ENCODE measurements around the gene PPP4R2. TPM values are rescaled to one million over a fixed set of nuclear protein-coding genes. Genes with fewer than 3 reads are reported as not detected.

The PPP4R2 gene
- 100 to 1,000 TPM in 1 of 2 donors, 10 to 100 TPM in 1; 99.5 to 101 TPM for total RNA-seq

GRCh38 chr3:72996473-72997333 is at the start of gene PPP4R2:
PPP4R2 (plus strand) TSS chr3:72996811; CDS start chr3:72997038, 227 bp downstream.
- Mint-ChIP-seq H3K36me3 (ENCODE audit: insufficient read depth in 2 of 2) (peaks cover 10 to 27% of the 10 kb centered on the region in 2 donors), H3K27ac (peak within 1 kb of the TSS; percentile 90), H3K27me3 (ENCODE audit: low read depth) (no peaks in the 10 kb centered on the region), H3K9me3 (no peaks in the 10 kb centered on the region), H3K4me3 (peak within 1 kb of the TSS; percentile 92), H3K4me1 (ENCODE audit: low read depth) (peaks cover 40% of the 10 kb centered on the region)
- ATAC-seq (replicated peaks in 1 of 2) (peak; percentile 86 to 90), DNase-seq (peak; percentile 93 to 95)

- DNase-seq, result no peak
- Mint-ChIP-seq H3K9me3 (no peaks in the 10 kb centered on the region), H3K36me3 (ENCODE audit: insufficient read depth in 2 of 2) (no peaks in the 10 kb centered on the region), H3K27ac (no peak overlapping the region), H3K27me3 (ENCODE audit: low read depth) (no peaks in the 10 kb centered on the region), H3K4me3 (no peak overlapping the region), H3K4me1 (ENCODE audit: low read depth) (peaks cover 32% of the 10 kb centered on the region)
- ATAC-seq (replicated peaks in 1 of 2), result no peak
These were observed 48.7 kb upstream of the PPP4R2 start for GRCh38 chr3:72947715-72948490.

- Mint-ChIP-seq H3K4me3 (no peak overlapping the region), H3K27me3 (ENCODE audit: low read depth) (no peaks in the 10 kb centered on the region), H3K36me3 (ENCODE audit: insufficient read depth in 2 of 2) (no peaks in the 10 kb centered on the region), H3K27ac (no peak overlapping the region), H3K4me1 (ENCODE audit: low read depth) (peaks cover 32% of the 10 kb centered on the region), H3K9me3 (no peaks in the 10 kb centered on the region)
- ATAC-seq (replicated peaks in 1 of 2) (no peak), DNase-seq (no peak)
These were observed 47.6 kb upstream of the PPP4R2 start for GRCh38 chr3:72949016-72949415.

GRCh38 chr3:72950372-72950771 is 46.2 kb upstream of the PPP4R2 start:
- DNase-seq, result no peak
- Mint-ChIP-seq H3K4me3 (no peak overlapping the region), H3K27me3 (ENCODE audit: low read depth) (no peaks in the 10 kb centered on the region), H3K4me1 (ENCODE audit: low read depth) (peaks cover 28% of the 10 kb centered on the region), H3K27ac (no peak overlapping the region), H3K9me3 (no peaks in the 10 kb centered on the region), H3K36me3 (ENCODE audit: insufficient read depth in 2 of 2) (no peaks in the 10 kb centered on the region)
- ATAC-seq (replicated peaks in 1 of 2), result no peak

GRCh38 chr3:72950801-72951200 is 45.8 kb upstream of the PPP4R2 start:
- DNase-seq, result no peak
- no peaks in the 10 kb centered on the region for H3K27me3 Mint-ChIP-seq (ENCODE audit: low read depth)
- ATAC-seq (replicated peaks in 1 of 2), result no peak

GRCh38 chr3:72951259-72951722 is 45.3 kb upstream of the PPP4R2 start:
- Mint-ChIP-seq H3K4me3 (peak overlapping the region in 1 of 2 donors; percentile 12), H3K4me1 (ENCODE audit: low read depth) (peaks cover 23% of the 10 kb centered on the region), H3K27ac (no peak overlapping the region), H3K9me3 (no peaks in the 10 kb centered on the region), H3K27me3 (ENCODE audit: low read depth) (no peaks in the 10 kb centered on the region), H3K36me3 (ENCODE audit: insufficient read depth in 2 of 2) (no peaks in the 10 kb centered on the region)
- ATAC-seq (replicated peaks in 1 of 2) (peak; percentile 57 to 70), DNase-seq (no peak)

More at GRCh38 chr3:72950801-72951200, 45.8 kb upstream of the PPP4R2 start:
- H3K27ac Mint-ChIP-seq, result no peak overlapping the region
- H3K4me1 Mint-ChIP-seq (ENCODE audit: low read depth), result peaks cover 24% of the 10 kb centered on the region
- H3K4me3 Mint-ChIP-seq, result no peak overlapping the region
- H3K9me3 Mint-ChIP-seq, result no peaks in the 10 kb centered on the region
- no peaks in the 10 kb centered on the region for H3K36me3 Mint-ChIP-seq (ENCODE audit: insufficient read depth in 2 of 2)

- H3K4me1 Mint-ChIP-seq (ENCODE audit: low read depth), result peaks cover 23% of the 10 kb centered on the region
- DNase-seq (no peak), ATAC-seq (replicated peaks in 1 of 2) (no peak)
- no peaks in the 10 kb centered on the region for H3K9me3 Mint-ChIP-seq
- H3K27ac Mint-ChIP-seq, result no peak overlapping the region
- H3K27me3 Mint-ChIP-seq (ENCODE audit: low read depth), result no peaks in the 10 kb centered on the region
- H3K4me3 Mint-ChIP-seq, result no peak overlapping the region
- no peaks in the 10 kb centered on the region for H3K36me3 Mint-ChIP-seq (ENCODE audit: insufficient read depth in 2 of 2)
These were observed 43.2 kb upstream of the PPP4R2 start for GRCh38 chr3:72953325-72953956.

GRCh38 chr3:72957297-72957696 is 39.3 kb upstream of the PPP4R2 start:
- peaks cover 26% of the 10 kb centered on the region for H3K4me1 Mint-ChIP-seq (ENCODE audit: low read depth)
- no peak overlapping the region for H3K4me3 Mint-ChIP-seq
- no peak overlapping the region for H3K27ac Mint-ChIP-seq
- DNase-seq (no peak), ATAC-seq (replicated peaks in 1 of 2) (no peak)
- no peaks in the 10 kb centered on the region for H3K27me3 Mint-ChIP-seq (ENCODE audit: low read depth)
- no peaks in the 10 kb centered on the region for H3K36me3 Mint-ChIP-seq (ENCODE audit: insufficient read depth in 2 of 2)
- no peaks in the 10 kb centered on the region for H3K9me3 Mint-ChIP-seq

GRCh38 chr3:72959336-72959735 is 37.3 kb upstream of the PPP4R2 start:
- ATAC-seq (replicated peaks in 1 of 2) (no peak), DNase-seq (no peak)
- Mint-ChIP-seq H3K27me3 (ENCODE audit: low read depth) (no peaks in the 10 kb centered on the region), H3K9me3 (no peaks in the 10 kb centered on the region), H3K27ac (no peak overlapping the region), H3K4me3 (no peak overlapping the region), H3K4me1 (ENCODE audit: low read depth) (peaks cover 25% of the 10 kb centered on the region), H3K36me3 (ENCODE audit: insufficient read depth in 2 of 2) (no peaks in the 10 kb centered on the region)

- ATAC-seq (replicated peaks in 1 of 2) (peak; percentile 54 to 59), DNase-seq (peak; percentile 25 to 28)
- peak overlapping the region; percentile 2 for H3K27ac Mint-ChIP-seq
- H3K9me3 Mint-ChIP-seq, result no peaks in the 10 kb centered on the region
- H3K4me3 Mint-ChIP-seq, result peak overlapping the region; percentile 23 to 37
- peaks cover 39% of the 10 kb centered on the region for H3K4me1 Mint-ChIP-seq (ENCODE audit: low read depth)
- no peaks in the 10 kb centered on the region for H3K27me3 Mint-ChIP-seq (ENCODE audit: low read depth)
- no peaks in the 10 kb centered on the region for H3K36me3 Mint-ChIP-seq (ENCODE audit: insufficient read depth in 2 of 2)
These were observed 35.6 kb upstream of the PPP4R2 start for GRCh38 chr3:72960812-72961518.

- Mint-ChIP-seq H3K36me3 (ENCODE audit: insufficient read depth in 2 of 2) (no peaks in the 10 kb centered on the region), H3K27ac (peak overlapping the region; percentile 2), H3K27me3 (ENCODE audit: low read depth) (no peaks in the 10 kb centered on the region), H3K4me3 (peak overlapping the region; percentile 23 to 37), H3K4me1 (ENCODE audit: low read depth) (peaks cover 47% of the 10 kb centered on the region), H3K9me3 (no peaks in the 10 kb centered on the region)
- DNase-seq, result no peak
- no peak for ATAC-seq (replicated peaks in 1 of 2)
These were observed 34.9 kb upstream of the PPP4R2 start for GRCh38 chr3:72961752-72962151.

GRCh38 chr3:72962317-72962716 is 34.3 kb upstream of the PPP4R2 start:
- peak overlapping the region in 1 of 2 donors; percentile 37 for H3K4me3 Mint-ChIP-seq
- no peaks in the 10 kb centered on the region for H3K27me3 Mint-ChIP-seq (ENCODE audit: low read depth)
- no peak for ATAC-seq (replicated peaks in 1 of 2)
- H3K4me1 Mint-ChIP-seq (ENCODE audit: low read depth), result peaks cover 53% of the 10 kb centered on the region
- H3K27ac Mint-ChIP-seq, result peak overlapping the region; percentile 3
- H3K36me3 Mint-ChIP-seq (ENCODE audit: insufficient read depth in 2 of 2), result no peaks in the 10 kb centered on the region
- no peaks in the 10 kb centered on the region for H3K9me3 Mint-ChIP-seq
- no peak for DNase-seq

Data from activated T-cell treated with anti-CD3 and anti-CD28 coated beads, Interleukin-2, amount 50 U/mL, for 72 hours (primary cell).